Hepatocyte (in vitro differentiated cells): Measurements from ENCODE around the gene GPC5.

Source experiments
- EZH2 ChIP-seq: fragments of 200-600 bp; sonication (generic); IDR thresholded peaks from 2 replicates; pipeline ENCODE4 v1.6.1; 2016; ENCODE audit warnings: antibody characterized with exemption, mild to moderate bottlenecking, borderline replicate concordance
- EZH2phosphoT487 ChIP-seq: fragments of 200-600 bp; sonication (generic); IDR thresholded peaks from one replicate; pipeline ENCODE4 v1.6.1; 2018; ENCODE audit warnings: antibody characterized with exemption, mild to moderate bottlenecking, low read depth, moderate library complexity; ENCODE audit not compliant: unreplicated experiment, severe bottlenecking
- TF ChIP-seq, protein P1 (sequence below): fragments of 200-600 bp; sonication (generic); IDR thresholded peaks from 2 replicates; pipeline ENCODE4 v1.5.1; 2016; ENCODE audit warnings: antibody characterized with exemption, mild to moderate bottlenecking; ENCODE audit not compliant: poor library complexity

DNA sequence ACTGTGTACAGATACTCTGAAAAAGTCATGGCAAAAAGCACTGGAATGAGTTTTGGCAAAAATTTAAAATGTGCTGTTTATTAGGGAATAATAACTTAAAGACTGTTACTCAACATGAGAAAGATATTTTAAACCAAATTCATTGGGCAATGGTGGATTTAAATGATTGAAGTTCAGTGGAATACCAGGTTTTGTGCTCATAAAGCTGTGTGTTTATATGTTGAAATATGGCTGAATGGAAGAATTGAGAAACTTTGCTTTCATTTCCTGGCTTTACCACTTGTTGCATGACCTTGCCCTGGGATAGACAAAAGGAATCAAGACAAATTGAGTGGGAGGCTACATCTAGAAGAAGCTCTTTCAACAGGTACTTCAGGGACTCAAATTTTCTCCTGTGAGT lies 246.4 kb downstream of the GPC5 start:
- TF ChIP-seq, protein P1, sequence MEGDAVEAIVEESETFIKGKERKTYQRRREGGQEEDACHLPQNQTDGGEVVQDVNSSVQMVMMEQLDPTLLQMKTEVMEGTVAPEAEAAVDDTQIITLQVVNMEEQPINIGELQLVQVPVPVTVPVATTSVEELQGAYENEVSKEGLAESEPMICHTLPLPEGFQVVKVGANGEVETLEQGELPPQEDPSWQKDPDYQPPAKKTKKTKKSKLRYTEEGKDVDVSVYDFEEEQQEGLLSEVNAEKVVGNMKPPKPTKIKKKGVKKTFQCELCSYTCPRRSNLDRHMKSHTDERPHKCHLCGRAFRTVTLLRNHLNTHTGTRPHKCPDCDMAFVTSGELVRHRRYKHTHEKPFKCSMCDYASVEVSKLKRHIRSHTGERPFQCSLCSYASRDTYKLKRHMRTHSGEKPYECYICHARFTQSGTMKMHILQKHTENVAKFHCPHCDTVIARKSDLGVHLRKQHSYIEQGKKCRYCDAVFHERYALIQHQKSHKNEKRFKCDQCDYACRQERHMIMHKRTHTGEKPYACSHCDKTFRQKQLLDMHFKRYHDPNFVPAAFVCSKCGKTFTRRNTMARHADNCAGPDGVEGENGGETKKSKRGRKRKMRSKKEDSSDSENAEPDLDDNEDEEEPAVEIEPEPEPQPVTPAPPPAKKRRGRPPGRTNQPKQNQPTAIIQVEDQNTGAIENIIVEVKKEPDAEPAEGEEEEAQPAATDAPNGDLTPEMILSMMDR = no peak
- TF ChIP-seq EZH2phosphoT487 (no peak), EZH2 (no peak)
